Activated CD8-positive, alpha-beta memory T cell treated with anti-CD3 and anti-CD28 coated beads for 24 hours (primary cell): ENCODE data around the gene DNAH1.
"Not testable (repeated sequence)": the region's sequence is repeated elsewhere in the genome, so short reads cannot be mapped to it uniquely, and the experiment has no call there.

Source experiments
- DNase-seq: peaks from one replicate; pipeline ENCODE4 v3.0.0-alpha.2; 2020

The DNAH1 gene

DNA sequence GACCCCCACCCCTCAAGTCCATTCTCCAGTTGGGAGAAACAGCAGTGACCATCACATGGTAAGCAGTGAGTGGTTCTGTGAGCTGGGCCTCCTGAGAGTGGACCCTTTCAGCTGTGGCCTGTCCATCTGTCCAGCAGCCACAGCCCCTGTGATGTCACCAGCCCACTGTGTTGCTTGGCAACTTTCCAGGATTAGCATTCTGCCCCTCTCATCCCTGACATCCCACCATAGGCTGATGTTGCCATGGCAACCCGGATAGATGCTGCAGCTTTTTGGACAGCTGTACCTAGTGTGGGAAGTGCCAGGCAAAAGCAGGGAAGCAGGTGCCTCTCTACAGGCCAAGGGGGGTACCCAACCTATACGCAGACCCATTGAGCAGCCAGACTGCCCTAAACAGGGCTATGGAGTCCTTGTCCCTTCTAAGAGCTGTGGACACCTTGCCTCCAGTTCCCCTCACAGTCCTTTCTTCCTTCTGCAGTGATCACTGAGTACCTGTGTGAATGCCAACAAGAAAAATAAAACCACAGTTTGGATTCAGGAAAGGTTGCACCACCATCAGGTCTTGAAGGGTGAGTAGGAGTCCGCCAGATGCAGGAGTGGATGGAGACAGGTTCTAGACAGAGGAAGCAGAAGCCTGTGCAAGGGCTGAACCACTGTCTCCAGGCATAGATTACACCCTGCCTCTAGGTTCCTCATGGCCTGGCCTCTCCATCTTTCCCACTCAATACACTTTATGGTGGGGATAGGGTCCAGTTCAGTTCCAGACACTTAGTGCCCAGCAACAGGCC is at the start of gene DNAH1:
Gene DNAH1 (plus strand): TSS at position 343 of the 788 bp plus-strand sequence. CDS start 6,124 bp downstream, outside the sequence.
- DNase-seq, result no peak

DNA sequence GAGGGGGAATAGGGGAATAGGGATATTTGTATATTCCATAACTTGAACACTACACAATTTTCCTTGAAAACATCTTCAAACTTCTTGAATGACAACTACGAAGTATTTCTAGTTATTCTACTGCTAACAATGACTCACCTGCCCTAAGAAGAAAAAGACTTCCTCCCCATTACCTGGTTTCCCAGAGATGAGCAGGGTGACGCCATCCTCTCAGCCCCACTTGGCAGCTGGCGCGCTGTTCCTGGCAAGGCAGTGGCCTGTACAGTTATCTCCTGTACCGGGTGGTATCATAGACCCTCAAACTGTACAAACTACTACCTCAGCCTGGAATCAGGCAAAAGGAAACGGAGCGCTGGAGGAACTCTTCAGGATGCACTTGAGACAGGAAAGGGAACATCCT is 48.1 kb upstream of the DNAH1 start:
- peak; percentile 74 for DNase-seq

- no peak for DNase-seq
These were observed 46.3 kb upstream of the DNAH1 start for GRCh38 chr3:52269776-52270175.

- DNase-seq, result no peak
These were observed 45.8 kb upstream of the DNAH1 start for GRCh38 chr3:52270252-52270754.

DNA sequence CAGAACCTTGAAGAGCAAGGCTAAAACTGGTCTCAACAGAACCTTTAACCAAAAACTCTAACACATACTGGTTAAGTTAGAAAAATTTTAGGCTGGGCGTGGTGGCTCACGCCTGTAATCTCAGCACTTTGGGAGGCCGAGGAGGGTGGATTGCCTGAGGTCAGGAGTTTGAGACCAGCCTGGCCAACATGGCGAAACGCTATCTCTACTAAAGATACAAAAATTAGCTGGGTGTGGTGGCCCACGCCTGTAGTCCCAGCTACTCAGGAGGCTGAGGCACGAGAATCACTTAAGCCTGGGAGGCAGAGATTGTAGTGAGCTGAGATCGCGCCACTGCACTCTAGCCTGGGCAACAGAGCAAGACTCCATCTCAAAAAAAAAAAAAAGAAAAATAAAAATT is 43.9 kb upstream of the DNAH1 start:
- DNase-seq, result not testable (repeated sequence)

DNA sequence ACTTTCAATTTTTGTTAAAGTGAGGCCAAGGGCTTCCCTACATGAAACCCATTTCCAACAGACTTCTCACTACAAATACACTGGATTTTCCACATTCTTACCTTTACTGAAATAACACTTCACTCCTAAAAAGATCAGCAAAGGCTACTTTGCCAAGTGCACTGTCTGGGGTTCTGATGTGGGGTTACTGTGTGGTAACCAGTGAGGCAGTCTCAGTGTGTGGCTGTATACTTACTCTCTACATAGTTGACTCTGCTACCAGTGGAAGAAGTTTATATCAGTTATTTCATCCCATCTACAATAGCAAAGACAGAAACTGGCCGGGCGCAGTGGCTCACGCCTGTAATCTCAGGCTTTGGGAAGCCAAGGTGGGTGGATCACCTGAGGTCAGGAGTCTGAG is 43.3 kb upstream of the DNAH1 start:
- DNase-seq, result no peak

DNA sequence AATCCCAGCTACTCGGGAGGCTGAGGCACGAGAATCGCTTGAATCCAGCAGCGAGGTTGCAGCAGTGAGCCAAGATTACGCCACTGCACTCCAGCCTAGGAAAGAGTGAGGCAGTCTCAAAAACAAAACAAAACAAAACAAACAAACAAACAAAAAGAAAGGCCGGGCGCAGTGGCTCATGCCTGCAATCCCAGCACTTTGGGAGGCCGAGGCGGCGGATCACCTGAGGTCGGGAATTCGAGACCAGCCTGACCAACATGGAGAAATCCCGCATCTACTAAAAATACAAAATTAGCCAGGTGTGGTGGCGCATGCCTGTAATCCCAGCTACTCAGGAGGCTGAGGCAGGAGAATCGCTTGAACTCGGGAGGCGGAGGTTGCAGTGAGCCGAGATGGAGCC is 41.3 kb upstream of the DNAH1 start:
- not testable (repeated sequence) for DNase-seq

DNA sequence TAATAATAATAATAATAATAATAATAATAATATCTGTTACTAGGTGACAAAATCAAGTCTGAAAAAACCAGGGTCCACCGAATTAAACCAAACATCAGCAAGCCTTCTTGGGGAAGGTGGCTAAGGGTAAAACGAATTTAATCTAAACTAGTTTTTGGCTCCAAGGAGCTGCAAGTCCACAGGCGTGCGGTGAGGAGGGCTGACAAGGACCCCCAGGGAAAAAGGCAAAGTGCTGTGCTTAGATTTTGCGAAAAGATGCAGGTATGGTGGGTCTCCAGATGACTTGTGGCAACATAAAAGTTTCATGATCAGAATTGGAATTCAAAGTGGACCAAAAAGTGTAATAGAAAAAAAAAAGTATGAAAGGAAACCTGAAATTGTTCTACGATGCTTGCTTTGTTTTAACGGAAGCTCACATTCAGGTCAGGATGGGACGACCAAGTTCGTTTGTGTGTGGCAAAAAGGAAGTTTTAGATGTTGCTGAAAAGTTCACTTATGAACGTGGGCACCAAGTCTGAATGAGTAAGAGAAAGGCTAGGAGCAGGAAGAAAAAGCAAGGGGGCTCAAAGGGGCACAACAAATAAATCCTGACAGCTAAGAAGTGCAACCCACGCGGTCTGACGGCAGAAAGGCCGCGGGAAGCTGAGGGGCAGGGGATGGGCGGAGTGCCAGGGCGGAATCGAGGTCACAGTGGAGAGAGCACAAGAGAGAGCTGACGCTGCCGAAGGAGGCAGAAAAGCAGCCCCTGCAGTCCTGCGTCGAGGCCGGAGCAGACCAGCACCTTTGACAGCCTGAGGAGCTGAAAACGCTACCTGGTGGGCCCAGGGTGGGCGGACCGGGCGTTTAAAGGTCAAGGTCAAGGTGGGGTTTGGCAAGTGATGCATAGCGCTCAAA is 38.8 kb upstream of the DNAH1 start:
- DNase-seq, result peak; percentile 90

DNA sequence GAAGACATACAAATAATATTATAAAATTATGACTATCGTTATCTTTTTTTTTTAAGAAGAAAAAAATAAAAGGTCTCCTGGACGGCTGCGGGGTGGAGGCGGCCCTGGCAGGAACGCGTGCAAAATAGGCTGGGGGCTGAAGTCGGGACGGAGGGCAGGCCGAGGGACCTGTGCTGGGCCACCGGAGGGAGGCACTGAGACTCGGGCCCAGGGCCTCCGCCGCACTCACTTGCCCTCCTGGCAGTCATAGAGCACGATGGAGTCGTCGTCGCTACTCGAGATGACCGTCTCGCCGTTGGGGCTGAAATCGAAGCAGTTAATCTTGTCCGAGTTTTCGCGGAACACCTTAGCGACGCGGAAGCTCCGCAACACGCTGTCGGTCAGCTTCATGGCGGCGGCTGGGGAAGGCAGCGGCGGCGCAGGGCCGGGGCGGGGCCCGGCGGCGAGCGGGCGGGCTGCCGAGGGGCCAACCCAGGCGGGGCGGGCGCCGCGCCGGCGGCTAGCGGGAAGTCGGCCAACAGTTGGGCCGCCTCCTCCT is 38.1 kb upstream of the DNAH1 start:
- no peak for DNase-seq

- peak; percentile 99 for DNase-seq
These were observed 37.5 kb upstream of the DNAH1 start, which contains the start of gene WDR82 for GRCh38 chr3:52278510-52279069. WDR82 (minus strand) TSS chr3:52278649; CDS start chr3:52278361, 288 bp downstream.

- no peak for DNase-seq
These were observed 36.5 kb upstream of the DNAH1 start for GRCh38 chr3:52279596-52279995.

DNA sequence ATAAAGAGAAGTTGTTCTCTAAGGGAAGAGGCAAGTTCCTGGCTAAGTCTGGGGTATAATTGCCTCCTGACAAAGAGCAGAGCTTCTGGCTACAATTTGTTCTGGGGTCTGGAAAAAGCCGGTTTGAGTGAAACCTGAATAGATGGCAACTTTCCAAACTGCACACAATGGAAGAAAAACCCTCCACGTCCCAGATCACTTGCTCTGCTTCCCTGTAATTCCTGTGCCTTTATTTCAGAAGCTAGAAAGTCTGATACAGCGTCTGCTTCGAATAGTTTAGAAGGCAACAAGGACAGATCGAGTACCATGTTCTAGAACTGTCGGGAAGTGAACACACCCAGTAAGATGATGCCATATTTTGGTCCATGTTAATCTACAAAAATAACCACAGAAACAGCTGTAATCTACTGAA is 36.1 kb upstream of the DNAH1 start:
- no peak for DNase-seq

DNA sequence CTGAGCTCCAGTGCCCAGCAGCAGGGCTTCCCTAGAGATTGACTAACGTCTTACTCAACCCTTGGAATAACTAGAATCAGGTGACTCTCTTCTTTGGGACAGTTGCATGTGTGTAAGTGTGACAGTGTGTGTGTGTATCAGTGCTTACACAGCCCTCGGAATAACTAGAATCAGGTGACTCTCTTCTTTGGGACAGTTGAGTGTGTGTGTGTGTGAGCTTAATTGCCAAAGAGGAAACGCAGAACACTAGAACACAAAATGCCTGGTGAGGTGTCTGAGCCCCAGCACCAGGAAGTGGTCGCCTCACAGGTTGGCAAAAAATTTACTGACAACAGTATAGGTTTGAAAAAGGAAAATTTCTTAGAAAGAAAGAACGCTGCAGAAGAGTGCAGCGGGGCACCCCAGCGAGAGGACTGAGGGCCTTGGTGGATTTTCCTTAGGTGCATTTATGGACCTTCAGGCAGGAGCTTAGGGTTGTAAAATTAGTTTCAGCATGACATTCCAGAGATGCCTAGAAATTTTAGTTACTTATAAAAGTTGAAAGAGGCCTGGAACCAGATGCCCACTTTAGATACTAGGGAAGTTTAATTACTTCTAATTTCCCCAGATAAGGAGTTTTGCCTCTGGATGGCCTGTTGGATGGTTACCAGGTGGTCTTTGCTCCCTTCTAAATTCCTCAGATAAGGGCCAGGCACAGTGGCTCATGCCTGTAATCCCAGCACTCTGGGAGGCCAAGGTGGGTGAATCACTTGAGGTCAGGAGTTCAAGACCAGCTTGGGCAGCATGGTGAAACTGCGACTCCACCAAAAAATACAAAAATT is 33.9 kb upstream of the DNAH1 start:
- no peak for DNase-seq

GRCh38 chr3:52283306-52283705 is 32.8 kb upstream of the DNAH1 start:
- DNase-seq, result no peak

DNA sequence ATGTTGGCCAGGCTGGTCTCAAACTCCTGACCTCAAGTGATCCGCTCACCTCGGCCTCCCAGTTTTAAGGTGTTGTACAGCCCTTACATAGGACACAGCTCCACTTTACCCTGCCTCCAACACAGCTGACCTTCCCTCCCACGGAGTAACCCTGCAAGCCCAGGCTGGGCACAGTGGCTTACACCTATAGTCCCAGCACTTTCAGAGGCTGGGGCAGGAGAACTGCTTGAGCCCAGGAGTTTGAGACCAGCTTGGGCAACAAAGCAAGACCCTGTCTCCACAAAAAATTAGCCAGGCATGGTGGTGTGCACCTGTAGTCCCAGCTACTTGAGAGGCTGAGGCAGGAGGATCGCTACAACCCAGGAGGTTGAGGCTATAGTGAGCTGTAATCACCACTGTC is 32.1 kb upstream of the DNAH1 start:
- not testable (repeated sequence) for DNase-seq

- DNase-seq, result no peak
These were observed 29.4 kb upstream of the DNAH1 start for GRCh38 chr3:52286777-52287110.

DNA sequence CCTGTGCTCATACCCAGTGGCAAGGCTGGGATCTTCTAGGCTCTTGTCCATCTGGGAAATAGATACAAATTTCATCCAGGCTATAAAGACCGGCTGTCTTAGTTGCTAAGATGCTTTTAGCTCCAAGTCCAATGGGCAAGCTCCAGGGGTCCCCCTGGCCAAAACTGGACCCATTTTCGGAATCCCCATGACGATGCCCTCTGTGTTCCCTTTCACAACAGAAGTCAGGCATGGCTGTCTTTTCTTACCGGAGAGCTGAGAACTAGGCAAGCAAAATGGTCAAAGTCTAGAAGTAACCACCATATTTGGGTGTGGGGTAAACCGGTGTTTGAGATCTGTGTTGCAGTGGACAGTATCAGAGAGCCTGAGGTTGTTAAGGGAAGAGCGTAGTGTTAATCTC is 27.4 kb upstream of the DNAH1 start:
- no peak for DNase-seq

- no peak for DNase-seq
These were observed 26.8 kb upstream of the DNAH1 start for GRCh38 chr3:52289338-52289746.

DNA sequence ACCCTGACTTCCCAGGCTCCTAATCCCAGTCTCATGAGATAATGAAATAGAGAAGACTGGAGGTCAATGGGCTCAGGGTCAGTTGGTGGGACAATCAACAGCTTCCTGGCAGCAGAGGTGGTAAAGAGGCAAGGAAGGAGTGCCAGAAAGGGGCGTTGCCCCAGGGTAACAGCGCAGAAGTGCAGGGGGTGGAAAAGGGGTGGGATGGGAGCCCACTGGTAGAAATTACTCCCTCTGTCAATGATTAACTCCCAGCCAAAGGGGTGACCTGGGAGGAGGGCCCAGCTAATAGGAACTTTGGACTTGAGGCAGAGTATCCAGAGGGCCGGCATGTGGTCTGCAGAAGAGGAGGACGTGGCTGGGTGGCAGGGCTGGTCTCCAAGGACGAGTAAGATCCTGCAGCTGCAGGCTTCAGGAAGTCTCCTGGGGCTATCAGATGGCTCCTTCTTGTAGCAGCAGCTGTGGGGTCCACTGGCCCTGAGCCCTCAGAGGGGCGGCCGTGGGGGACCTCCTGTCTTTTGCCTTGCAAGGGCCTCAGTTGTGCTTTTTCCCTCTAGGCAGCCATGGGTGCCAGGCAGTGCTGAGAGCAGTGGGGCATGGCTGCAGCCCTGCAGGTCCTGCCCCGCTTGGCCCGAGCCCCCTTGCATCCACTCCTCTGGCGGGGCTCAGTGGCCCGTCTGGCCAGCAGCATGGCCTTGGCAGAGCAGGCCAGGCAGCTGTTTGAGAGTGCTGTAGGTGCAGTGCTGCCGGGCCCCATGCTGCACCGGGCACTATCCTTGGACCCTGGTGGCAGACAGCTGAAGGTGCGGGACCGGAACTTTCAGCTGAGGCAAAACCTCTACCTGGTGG is 26.1 kb upstream of the DNAH1 start:
- DNase-seq, result no peak

DNA sequence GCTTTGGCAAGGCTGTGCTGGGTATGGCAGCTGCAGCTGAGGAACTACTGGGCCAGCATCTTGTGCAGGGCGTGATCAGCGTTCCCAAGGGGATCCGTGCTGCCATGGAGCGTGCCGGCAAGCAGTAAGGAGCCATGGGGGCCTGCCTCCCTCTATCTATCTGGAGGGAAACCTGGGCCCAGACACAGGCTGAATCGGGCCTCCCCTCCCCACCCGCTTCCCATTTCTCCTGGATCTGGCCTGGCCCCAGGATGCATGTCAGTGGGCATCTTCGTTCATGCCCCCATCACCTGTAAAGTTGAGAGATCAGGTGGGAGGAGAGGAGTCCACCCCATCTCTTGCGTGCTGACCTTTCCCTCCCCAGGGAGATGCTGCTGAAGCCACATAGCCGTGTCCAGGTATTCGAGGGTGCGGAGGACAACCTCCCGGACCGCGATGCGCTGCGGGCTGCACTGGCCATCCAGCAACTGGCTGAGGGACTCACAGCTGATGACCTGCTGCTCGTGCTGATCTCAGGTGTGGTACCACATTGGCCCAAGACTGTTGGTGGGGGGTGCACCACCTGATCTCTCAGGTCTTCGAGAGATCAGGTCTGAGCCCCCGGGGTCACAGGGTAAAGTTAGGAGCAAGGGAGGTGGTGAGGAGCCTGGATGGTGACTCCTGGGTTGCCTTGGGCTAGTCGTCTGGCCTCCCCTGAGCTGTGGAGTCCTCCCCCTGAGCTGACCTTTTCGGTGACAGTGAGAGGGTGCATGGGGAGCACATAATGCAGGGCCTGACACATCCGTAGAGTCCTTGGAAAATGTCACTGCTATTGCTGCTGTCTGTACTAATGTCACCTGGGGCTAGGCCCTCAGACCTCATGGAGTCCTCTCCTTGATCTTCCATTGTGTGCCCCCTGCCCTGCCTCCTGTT is 25.3 kb upstream of the DNAH1 start:
- no peak for DNase-seq
